ENCODE data around the gene FOXP1. TPM values are rescaled to one million over a fixed set of nuclear protein-coding genes. Genes with fewer than 3 reads are reported as not detected.
"Not testable (repeated sequence)": the region's sequence is repeated elsewhere in the genome, so short reads cannot be mapped to it uniquely, and the experiment has no call there.

Gene FOXP1
- total RNA-seq, 1 experiment from 2014 or later = 6.5 TPM

DNA sequence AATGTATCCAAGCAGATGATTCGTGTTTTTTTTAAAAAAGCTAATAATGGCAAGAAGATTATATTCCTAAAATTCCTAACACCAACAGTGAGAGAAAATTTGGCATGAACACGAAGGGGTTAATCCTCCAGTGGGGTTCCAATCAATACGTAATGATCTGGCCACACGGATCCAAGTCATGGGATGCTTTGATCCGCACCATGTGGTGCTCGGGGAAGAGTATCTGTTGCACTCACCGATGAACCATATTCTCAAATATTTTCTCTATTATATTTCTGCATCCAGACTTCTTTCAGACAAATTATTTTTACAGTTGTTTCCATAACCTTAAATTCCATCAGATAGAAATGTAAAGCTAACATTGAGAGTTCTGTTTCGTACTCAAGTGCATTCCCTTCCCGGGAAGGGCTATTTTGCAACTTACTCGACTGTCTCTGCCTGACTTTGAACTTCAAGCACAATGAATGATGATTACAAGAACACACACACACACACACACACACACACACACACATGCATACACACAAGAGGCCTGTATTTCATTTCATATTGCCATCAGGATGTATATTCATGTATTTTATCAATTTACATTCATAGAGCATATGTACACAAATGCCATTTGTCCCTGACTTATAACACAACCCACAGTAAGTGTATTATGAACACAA lies 567.2 kb downstream of the FOXP1 start:
- in situ Hi-C loops (cut with HindIII; ENCODE audit: low pct_unique_long_range_greater_than_20kb, low sequenced_read_pairs) = no loop called here
- DNase-seq (ENCODE audit: low read depth, low spot score) = peak; percentile 20

DNA sequence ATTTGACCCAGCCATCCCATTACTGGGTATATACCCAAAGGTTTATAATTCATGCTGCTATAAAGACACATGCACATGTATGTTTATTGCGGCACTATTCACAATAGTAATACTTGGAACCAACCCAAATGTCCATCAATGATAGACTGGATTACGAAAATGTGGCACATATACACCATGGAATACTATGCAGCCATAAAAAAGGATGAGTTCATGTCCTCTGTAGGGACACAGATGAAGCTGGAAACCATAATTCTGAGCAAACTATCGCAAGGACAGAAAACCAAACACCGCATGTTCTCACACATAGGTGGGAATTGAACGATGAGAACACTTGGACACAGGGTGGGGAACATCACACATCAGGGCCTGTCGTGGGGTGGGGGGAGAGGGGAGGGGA lies 568.9 kb downstream of the FOXP1 start:
- in situ Hi-C loops (cut with HindIII; ENCODE audit: low pct_unique_long_range_greater_than_20kb, low sequenced_read_pairs); DNase-seq (ENCODE audit: low read depth, low spot score): not testable (repeated sequence)

- no peak for DNase-seq (ENCODE audit: low read depth, low spot score)
- in situ Hi-C loops (cut with HindIII; ENCODE audit: low pct_unique_long_range_greater_than_20kb, low sequenced_read_pairs) = no loop called here
Observed at GRCh38 chr3:71012971-71013370, 570.6 kb downstream of the FOXP1 start.

DNA sequence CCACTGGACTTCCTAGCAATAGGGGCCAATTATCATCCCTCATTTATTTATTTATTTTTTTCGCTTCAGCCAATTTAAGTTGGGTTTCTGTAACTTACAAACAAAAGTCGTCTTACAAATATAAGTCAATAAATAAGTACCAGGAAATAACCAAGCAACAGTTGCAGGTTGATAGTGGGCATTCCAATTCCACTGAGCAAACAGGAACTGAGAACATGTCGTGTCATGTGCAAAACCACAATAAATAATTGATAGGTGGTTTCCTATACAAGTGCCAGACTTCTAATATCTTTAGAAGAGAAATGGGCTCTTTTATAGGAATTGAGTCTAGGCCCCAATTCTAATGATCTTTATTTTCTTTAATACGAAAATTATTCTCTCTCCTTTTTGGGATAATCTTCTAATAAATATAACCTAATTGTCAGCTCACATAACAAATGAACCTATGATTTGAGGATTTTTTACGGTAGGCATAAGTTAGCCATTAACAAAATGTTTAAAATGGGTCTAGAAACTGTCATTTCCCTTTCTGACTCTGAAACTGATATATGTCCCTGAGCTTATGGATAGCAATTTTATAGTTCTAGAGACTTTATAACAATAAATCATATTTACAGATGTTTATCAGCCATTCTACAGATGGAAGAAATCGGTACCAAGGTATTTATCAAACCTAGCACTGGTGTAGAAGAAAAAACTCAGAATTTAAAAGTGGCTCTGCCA lies 571.8 kb downstream of the FOXP1 start:
- in situ Hi-C loops (cut with HindIII; ENCODE audit: low pct_unique_long_range_greater_than_20kb, low sequenced_read_pairs) = no loop called here
- DNase-seq (ENCODE audit: low read depth, low spot score) = no peak

GRCh38 chr3:71010726-71011455 lies 572.6 kb downstream of the FOXP1 start:
- no peak for DNase-seq (ENCODE audit: low read depth, low spot score)
- in situ Hi-C loops (cut with HindIII; ENCODE audit: low pct_unique_long_range_greater_than_20kb, low sequenced_read_pairs) = no loop called here

- DNase-seq (ENCODE audit: low read depth, low spot score) = no peak
Observed at GRCh38 chr3:71008350-71008935, 575.1 kb downstream of the FOXP1 start.

DNA sequence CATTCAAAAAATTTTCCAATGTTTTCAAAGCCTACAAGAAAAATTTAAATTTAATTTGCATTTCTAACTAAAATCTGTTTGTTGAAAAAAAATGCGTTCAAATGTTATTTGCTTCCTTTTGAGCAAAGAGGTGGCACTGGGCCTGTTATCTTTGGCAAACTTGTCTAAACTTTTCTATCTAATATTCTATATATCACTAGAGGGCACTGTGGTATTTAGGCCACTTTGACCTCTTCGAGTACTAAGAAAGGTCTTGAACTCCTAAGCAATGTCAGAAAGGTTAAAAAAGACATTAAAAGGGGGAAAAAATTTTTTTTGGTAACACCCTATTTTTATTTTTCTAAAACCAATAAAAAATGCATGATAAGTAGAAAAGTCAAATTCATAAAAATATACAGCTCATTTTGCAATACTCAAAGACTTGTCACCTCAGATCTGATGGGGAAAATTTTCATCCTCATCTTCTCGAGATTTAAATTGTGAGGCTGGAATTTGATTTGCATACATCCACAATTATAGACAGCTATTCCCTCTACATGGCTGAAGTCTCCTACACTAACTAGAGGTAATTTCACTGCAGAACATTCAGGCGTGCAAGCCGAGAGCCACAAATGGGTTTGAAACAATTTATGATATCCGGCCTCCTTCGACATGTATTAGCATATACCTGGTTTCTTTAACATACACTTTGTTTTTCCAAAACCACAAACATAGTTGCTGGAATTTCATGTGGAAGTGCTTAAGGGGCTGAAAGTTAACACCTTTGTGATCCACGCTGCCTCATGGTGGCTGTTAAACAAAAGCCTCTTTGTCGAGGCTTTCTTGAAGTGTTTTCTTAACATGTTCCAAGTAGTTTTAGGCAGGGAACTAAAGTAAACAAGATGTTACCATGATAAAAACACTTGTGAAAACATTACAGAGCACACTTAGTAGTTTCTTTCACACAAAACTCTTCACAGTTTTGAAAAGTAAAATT lies 576.4 kb downstream of the FOXP1 start:
- in situ Hi-C loops (cut with HindIII; ENCODE audit: low pct_unique_long_range_greater_than_20kb, low sequenced_read_pairs) = no loop called here
- DNase-seq (ENCODE audit: low read depth, low spot score) = peak; percentile 62

More at GRCh38 chr3:71008350-71008935, 575.1 kb downstream of the FOXP1 start:
- in situ Hi-C loops (cut with HindIII; ENCODE audit: low pct_unique_long_range_greater_than_20kb, low sequenced_read_pairs) = no loop called here

GRCh38 chr3:71005702-71006321 lies 577.7 kb downstream of the FOXP1 start:
- in situ Hi-C loops (cut with HindIII; ENCODE audit: low pct_unique_long_range_greater_than_20kb, low sequenced_read_pairs) = no loop called here
- DNase-seq (ENCODE audit: low read depth, low spot score) = no peak

DNA sequence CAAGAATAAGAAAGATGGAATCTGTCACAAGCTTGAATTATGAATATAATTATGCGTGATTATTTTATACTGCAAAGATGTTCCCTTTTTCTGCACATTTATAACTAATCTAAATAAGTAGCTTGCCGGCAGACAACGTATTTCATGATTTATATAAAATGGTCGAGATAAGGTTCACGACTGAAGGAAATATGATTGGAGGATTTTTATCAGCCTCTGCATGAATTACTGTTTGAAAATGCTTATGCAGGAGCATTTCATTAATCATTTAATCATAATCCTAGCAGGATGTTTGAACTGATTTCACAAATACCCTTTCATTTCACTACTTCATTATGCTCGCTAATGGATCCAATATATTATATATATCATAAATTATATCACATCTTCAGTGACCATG lies 580.0 kb downstream of the FOXP1 start:
- DNase-seq (ENCODE audit: low read depth, low spot score) = no peak
- in situ Hi-C loops (cut with HindIII; ENCODE audit: low pct_unique_long_range_greater_than_20kb, low sequenced_read_pairs) = no loop called here

GRCh38 chr3:71002298-71002697 lies 581.2 kb downstream of the FOXP1 start:
- in situ Hi-C loops (cut with HindIII; ENCODE audit: low pct_unique_long_range_greater_than_20kb, low sequenced_read_pairs) = no loop called here
- DNase-seq (ENCODE audit: low read depth, low spot score) = no peak

DNA sequence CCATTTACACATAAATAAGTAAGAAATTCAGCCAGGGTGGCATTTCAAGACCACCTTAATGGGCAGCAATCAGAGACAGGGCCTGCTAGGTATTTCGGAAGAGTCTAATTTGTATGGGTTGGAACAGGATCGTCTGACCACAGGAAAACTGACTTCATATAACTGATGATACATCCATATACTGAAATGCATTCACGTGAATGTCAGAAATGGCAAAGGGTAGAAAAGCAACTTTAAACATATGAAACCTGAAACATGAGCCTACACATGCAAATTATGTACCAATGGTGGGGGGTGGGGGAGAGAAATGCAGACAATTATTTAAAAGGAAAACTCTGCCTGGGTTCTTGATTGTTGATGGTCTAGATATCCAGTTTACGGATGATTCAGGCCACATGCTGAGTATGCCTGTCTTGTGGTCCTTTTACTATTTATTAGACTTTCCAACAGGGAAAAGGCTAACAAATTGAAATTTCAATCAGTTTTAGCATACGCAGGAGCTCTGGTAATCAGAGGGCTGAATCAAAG lies 582.2 kb downstream of the FOXP1 start:
- in situ Hi-C loops (cut with HindIII; ENCODE audit: low pct_unique_long_range_greater_than_20kb, low sequenced_read_pairs) = no loop called here
- DNase-seq (ENCODE audit: low read depth, low spot score) = no peak

DNA sequence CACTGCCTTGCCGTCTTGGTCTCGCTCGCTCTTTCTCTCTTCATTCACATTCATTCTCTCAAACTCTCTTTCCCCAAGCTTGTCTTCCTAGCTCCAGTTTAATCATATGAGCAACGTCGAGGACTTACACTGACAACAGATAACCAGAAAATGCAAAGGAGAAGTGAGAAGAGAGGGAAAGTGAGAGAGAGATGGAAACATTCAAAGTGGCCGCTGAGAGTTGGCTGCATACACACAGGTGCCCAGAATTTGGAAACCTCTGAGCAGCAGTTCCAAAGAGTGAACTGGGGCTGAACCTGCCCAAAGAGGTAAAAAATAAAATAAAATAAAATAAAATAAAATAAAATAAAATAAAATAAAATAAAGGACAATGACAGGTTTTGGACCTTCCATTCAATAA lies 583.0 kb downstream of the FOXP1 start:
- DNase-seq (ENCODE audit: low read depth, low spot score) = no peak
- in situ Hi-C loops (cut with HindIII; ENCODE audit: low pct_unique_long_range_greater_than_20kb, low sequenced_read_pairs) = no loop called here

DNA sequence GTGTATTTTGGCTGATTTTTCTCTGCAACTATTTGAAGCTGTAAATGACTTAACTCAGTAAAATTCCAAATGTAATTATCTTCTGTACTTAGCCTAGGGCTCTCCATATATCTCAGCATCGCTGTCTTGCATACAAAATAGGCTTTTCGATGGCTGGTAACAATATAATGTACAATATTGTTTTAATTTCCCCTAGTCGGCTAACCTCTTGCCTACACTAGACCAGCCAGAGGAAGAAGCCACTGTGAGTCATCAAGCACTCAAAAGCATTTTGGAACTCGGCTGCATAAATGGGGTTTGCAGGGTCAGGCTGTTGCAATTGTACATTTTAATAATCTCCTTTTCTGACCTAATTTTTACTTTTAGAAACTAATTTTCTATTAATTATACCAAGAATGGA lies 583.8 kb downstream of the FOXP1 start:
- in situ Hi-C loops (cut with HindIII; ENCODE audit: low pct_unique_long_range_greater_than_20kb, low sequenced_read_pairs) = no loop called here

DNA sequence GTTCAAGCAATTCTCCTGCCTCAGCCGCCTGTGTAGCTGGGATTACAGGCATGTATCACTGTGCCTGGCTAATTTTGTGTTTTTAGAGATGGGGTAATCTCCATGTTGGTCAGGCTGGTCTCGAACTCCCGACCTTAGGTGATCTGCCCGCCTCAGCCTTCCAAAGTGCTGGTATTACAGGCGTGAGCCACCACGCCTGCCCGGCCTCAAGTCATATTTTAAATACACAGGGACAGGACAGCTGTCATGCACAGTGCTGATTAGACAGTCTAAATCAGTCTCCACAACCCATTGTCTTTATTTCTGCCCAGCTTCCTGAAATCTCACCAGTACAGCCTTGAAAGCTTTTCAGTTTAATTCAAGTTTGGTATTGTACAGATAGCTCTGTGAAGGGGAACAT lies 587.4 kb downstream of the FOXP1 start:
- in situ Hi-C loops (cut with HindIII; ENCODE audit: low pct_unique_long_range_greater_than_20kb, low sequenced_read_pairs) = no loop called here
- no peak for DNase-seq (ENCODE audit: low read depth, low spot score)

More for the DNA sequence above, 583.8 kb downstream of the FOXP1 start:
- DNase-seq (ENCODE audit: low read depth, low spot score) = peak; percentile 38

GRCh38 chr3:70994644-70995043 lies 588.9 kb downstream of the FOXP1 start:
- DNase-seq (ENCODE audit: low read depth, low spot score) = no peak
- in situ Hi-C loops (cut with HindIII; ENCODE audit: low pct_unique_long_range_greater_than_20kb, low sequenced_read_pairs) = no loop called here

DNA sequence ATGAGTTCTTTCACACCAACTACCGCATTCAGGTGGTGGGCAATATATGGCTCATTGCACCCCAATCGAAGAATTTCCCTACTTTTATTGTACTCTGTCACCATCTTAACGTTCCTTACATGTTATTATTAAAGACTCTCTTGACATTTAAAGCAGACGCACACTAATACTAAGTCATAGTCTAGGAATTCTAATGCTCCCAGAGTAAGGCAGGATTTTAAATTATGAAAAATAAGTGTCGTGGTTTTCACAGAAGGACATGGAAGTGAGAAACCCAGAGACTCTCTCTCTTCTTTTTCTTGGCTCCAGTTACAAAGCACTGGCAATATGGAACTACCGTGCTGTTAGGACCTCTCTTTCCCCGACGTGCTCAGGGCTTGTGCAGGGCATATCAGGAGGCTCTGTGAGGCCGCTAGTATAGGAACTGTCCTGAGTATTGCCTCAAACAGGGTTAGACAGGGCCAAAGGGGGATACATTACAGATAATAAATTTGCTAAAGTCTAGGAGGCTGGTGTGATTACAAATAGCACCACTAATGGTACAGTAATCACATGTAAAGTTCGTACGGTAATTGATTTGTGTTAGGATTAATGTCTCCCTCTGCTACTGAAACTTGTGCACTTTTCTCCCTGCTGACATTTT lies 590.8 kb downstream of the FOXP1 start:
- in situ Hi-C loops (cut with HindIII; ENCODE audit: low pct_unique_long_range_greater_than_20kb, low sequenced_read_pairs) = no loop called here
- no peak for DNase-seq (ENCODE audit: low read depth, low spot score)

Measured in SK-MEL-5 (cell line).